NCI-H2196 (cell line): ENCODE results near the gene JAKMIP2.
A peak's percentile ranks its signal among the peaks of the same experiment; 100 is the strongest.

ENCODE experiments used
- DNase-seq: peaks from one replicate; lab custom pipeline; 2025; ENCODE audit not compliant: unreplicated experiment; lab: John Stamatoyannopoulos, UW

The JAKMIP2 gene

GRCh38 chr5:147789820-147790219, 7.3 kb upstream of the JAKMIP2 start:
- DNase-seq, result no peak

GRCh38 chr5:147788023-147788422, 5.5 kb upstream of the JAKMIP2 start:
- no peak for DNase-seq

GRCh38 chr5:147786142-147786541, 3.6 kb upstream of the JAKMIP2 start:
- DNase-seq, result no peak

- DNase-seq, result no peak
Measured at GRCh38 chr5:147784146-147784987, 1.8 kb upstream of the JAKMIP2 start.

GRCh38 chr5:147780924-147781573, 1.5 kb downstream of the JAKMIP2 start:
- DNase-seq, result no peak

GRCh38 chr5:147779694-147780093, 2.8 kb downstream of the JAKMIP2 start:
- DNase-seq, result no peak

- no peak for DNase-seq
Measured at GRCh38 chr5:147776989-147777388, 5.5 kb downstream of the JAKMIP2 start.

- DNase-seq, result no peak
Measured at GRCh38 chr5:147773587-147773986, 8.9 kb downstream of the JAKMIP2 start.

- DNase-seq, result no peak
Measured at GRCh38 chr5:147773139-147773538, 9.4 kb downstream of the JAKMIP2 start.

GRCh38 chr5:147767048-147767447, 15.5 kb downstream of the JAKMIP2 start:
- DNase-seq, result no peak

- DNase-seq, result no peak
Measured at GRCh38 chr5:147763791-147764525, 18.6 kb downstream of the JAKMIP2 start.

- DNase-seq, result no peak
Measured at GRCh38 chr5:147760086-147760875, 22.2 kb downstream of the JAKMIP2 start.

GRCh38 chr5:147759441-147759840, 23.1 kb downstream of the JAKMIP2 start:
- DNase-seq, result no peak

- peak; percentile 14 for DNase-seq
Measured at GRCh38 chr5:147756566-147756965, 26.0 kb downstream of the JAKMIP2 start.

GRCh38 chr5:147754372-147755122, 28.0 kb downstream of the JAKMIP2 start:
- no peak for DNase-seq

- no peak for DNase-seq
Measured at GRCh38 chr5:147753765-147754164, 28.8 kb downstream of the JAKMIP2 start.

GRCh38 chr5:147752666-147753290, 29.8 kb downstream of the JAKMIP2 start:
- no peak for DNase-seq

- no peak for DNase-seq
Measured at GRCh38 chr5:147752033-147752432, 30.5 kb downstream of the JAKMIP2 start.

- DNase-seq, result peak; percentile 38
Measured at GRCh38 chr5:147751156-147751830, 31.2 kb downstream of the JAKMIP2 start.
